Activated T-cell treated with anti-CD3 and anti-CD28 coated beads, Interleukin-2, amount 50 U/mL, for 72 hours (primary cell): ENCODE results near the gene ADAMTS9. TPM values are rescaled to one million over a fixed set of nuclear protein-coding genes. Genes with fewer than 3 reads are reported as not detected.

Experiments used
- ATAC-seq, 2 donors: fragments of 150-1000 bp; cut with Tn5 transposase; replicated peaks in 1 of 2; 2 replicates each; pipeline ENCODE4 v1.10.0; 2021; ENCODE audit warnings: moderate library complexity in 2 of 2, mild to moderate bottlenecking in 1 of 2
- DNase-seq, 2 donors: peaks; one replicate each; pipeline ENCODE4 v3.0.0; 2021 to 2022; ENCODE audit warnings: mixed read lengths in 1 of 2
- H3K27ac Mint-ChIP-seq: one replicate; pipeline ENCODE4 v1.8.0; 2022; ENCODE audit warnings: mild to moderate bottlenecking, moderate library complexity, mixed read lengths
- H3K27me3 Mint-ChIP-seq: one replicate; pipeline ENCODE4 v1.8.0; 2022; ENCODE audit warnings: low read depth, mixed read lengths
- H3K36me3 Mint-ChIP-seq, 2 donors: one replicate each; pipeline ENCODE4 v1.8.0; 2022; ENCODE audit warnings: mixed read lengths in 2 of 2, mild to moderate bottlenecking in 1 of 2; ENCODE audit not compliant: insufficient read depth in 2 of 2
- H3K4me1 Mint-ChIP-seq: one replicate; pipeline ENCODE4 v1.8.0; 2022; ENCODE audit warnings: low read depth, mixed read lengths
- H3K4me3 Mint-ChIP-seq, 2 donors: one replicate each; pipeline ENCODE4 v1.8.0; 2022; ENCODE audit warnings: mild to moderate bottlenecking in 2 of 2, mixed read lengths in 2 of 2, moderate library complexity in 2 of 2
- H3K9me3 Mint-ChIP-seq, 2 donors: one replicate each; pipeline ENCODE4 v1.8.0; 2022; ENCODE audit warnings: mixed read lengths in 2 of 2
- total RNA-seq, 2 donors: library from RNA; stranded (reverse); gene quantifications; one replicate each; pipeline ENCODE4 v1.2.3, GENCODE V29; 2022

The ADAMTS9 gene
- total RNA-seq, 2 donors from 2014 or later = not detected

GRCh38 chr3:64616953-64617352 lies 70.8 kb downstream of the ADAMTS9 start:
- Mint-ChIP-seq H3K4me1 (no peaks in the 10 kb centered on the region), H3K4me3 (no peak overlapping the region), H3K27me3 (no peaks in the 10 kb centered on the region), H3K36me3 (no peaks in the 10 kb centered on the region), H3K27ac (no peak overlapping the region), H3K9me3 (peaks cover 2 to 3% of the 10 kb centered on the region in 2 donors)
- no peak for DNase-seq
- ATAC-seq = no peak

GRCh38 chr3:64612916-64613526 lies 74.8 kb downstream of the ADAMTS9 start:
- Mint-ChIP-seq H3K27me3 (no peaks in the 10 kb centered on the region), H3K27ac (no peak overlapping the region), H3K4me1 (no peaks in the 10 kb centered on the region), H3K4me3 (no peak overlapping the region), H3K36me3 (no peaks in the 10 kb centered on the region), H3K9me3 (peaks cover 2 to 3% of the 10 kb centered on the region in 2 donors)
- DNase-seq = no peak
- no peak for ATAC-seq

- H3K36me3 Mint-ChIP-seq = no peaks in the 10 kb centered on the region
- ATAC-seq = no peak
- peaks cover 2 to 3% of the 10 kb centered on the region in 2 donors for H3K9me3 Mint-ChIP-seq
- no peak overlapping the region for H3K4me3 Mint-ChIP-seq
- H3K4me1 Mint-ChIP-seq = no peaks in the 10 kb centered on the region
- DNase-seq = no peak
- H3K27me3 Mint-ChIP-seq = no peaks in the 10 kb centered on the region
- no peak overlapping the region for H3K27ac Mint-ChIP-seq
Observed at GRCh38 chr3:64612082-64612860, 75.5 kb downstream of the ADAMTS9 start.

GRCh38 chr3:64608741-64609140 lies 79.1 kb downstream of the ADAMTS9 start:
- Mint-ChIP-seq H3K9me3 (no peaks in the 10 kb centered on the region), H3K36me3 (no peaks in the 10 kb centered on the region)

GRCh38 chr3:64607032-64607551 lies 80.7 kb downstream of the ADAMTS9 start:
- no peaks in the 10 kb centered on the region for H3K36me3 Mint-ChIP-seq
- no peaks in the 10 kb centered on the region for H3K27me3 Mint-ChIP-seq
- no peak for ATAC-seq
- DNase-seq = no peak
- H3K4me1 Mint-ChIP-seq = no peaks in the 10 kb centered on the region
- peaks cover 3 to 4% of the 10 kb centered on the region in 2 donors for H3K9me3 Mint-ChIP-seq
- no peak overlapping the region for H3K4me3 Mint-ChIP-seq
- no peak overlapping the region for H3K27ac Mint-ChIP-seq

More at GRCh38 chr3:64608741-64609140, 79.1 kb downstream of the ADAMTS9 start:
- no peak for DNase-seq
- Mint-ChIP-seq H3K4me3 (no peak overlapping the region), H3K27me3 (no peaks in the 10 kb centered on the region), H3K4me1 (no peaks in the 10 kb centered on the region), H3K27ac (no peak overlapping the region)
- no peak for ATAC-seq

GRCh38 chr3:64604313-64604712 lies 83.5 kb downstream of the ADAMTS9 start:
- DNase-seq (no peak), ATAC-seq (no peak)
- no peak overlapping the region for H3K4me3 Mint-ChIP-seq
- no peaks in the 10 kb centered on the region for H3K4me1 Mint-ChIP-seq
- H3K27me3 Mint-ChIP-seq = no peaks in the 10 kb centered on the region
- H3K9me3 Mint-ChIP-seq = peaks cover 3 to 4% of the 10 kb centered on the region in 2 donors
- no peaks in the 10 kb centered on the region for H3K36me3 Mint-ChIP-seq
- no peak overlapping the region for H3K27ac Mint-ChIP-seq

- DNase-seq = no peak
- ATAC-seq = no peak
- Mint-ChIP-seq H3K4me3 (no peak overlapping the region), H3K27me3 (no peaks in the 10 kb centered on the region), H3K27ac (no peak overlapping the region), H3K9me3 (peaks cover 4 to 6% of the 10 kb centered on the region in 2 donors), H3K36me3 (no peaks in the 10 kb centered on the region), H3K4me1 (no peaks in the 10 kb centered on the region)
Observed at GRCh38 chr3:64601824-64602223, 86.0 kb downstream of the ADAMTS9 start.

GRCh38 chr3:64600246-64600950 lies 87.4 kb downstream of the ADAMTS9 start:
- H3K9me3 Mint-ChIP-seq = peaks cover 4 to 6% of the 10 kb centered on the region in 2 donors
- no peak for ATAC-seq

GRCh38 chr3:64599651-64600050 lies 88.1 kb downstream of the ADAMTS9 start:
- no peak overlapping the region for H3K27ac Mint-ChIP-seq
- peaks cover 4 to 6% of the 10 kb centered on the region in 2 donors for H3K9me3 Mint-ChIP-seq
- H3K4me3 Mint-ChIP-seq = no peak overlapping the region
- H3K36me3 Mint-ChIP-seq = no peaks in the 10 kb centered on the region
- H3K27me3 Mint-ChIP-seq = no peaks in the 10 kb centered on the region
- no peaks in the 10 kb centered on the region for H3K4me1 Mint-ChIP-seq
- no peak for ATAC-seq
- no peak for DNase-seq

More at GRCh38 chr3:64600246-64600950, 87.4 kb downstream of the ADAMTS9 start:
- no peak for DNase-seq
- Mint-ChIP-seq H3K36me3 (no peaks in the 10 kb centered on the region), H3K27ac (no peak overlapping the region), H3K27me3 (no peaks in the 10 kb centered on the region), H3K4me3 (no peak overlapping the region), H3K4me1 (no peaks in the 10 kb centered on the region)

- ATAC-seq (no peak), DNase-seq (no peak)
- Mint-ChIP-seq H3K4me1 (no peaks in the 10 kb centered on the region), H3K36me3 (no peaks in the 10 kb centered on the region), H3K4me3 (no peak overlapping the region), H3K27ac (no peak overlapping the region), H3K27me3 (no peaks in the 10 kb centered on the region), H3K9me3 (peaks cover 0 to 3% of the 10 kb centered on the region in 2 donors)
Observed at GRCh38 chr3:64595253-64595694, 92.5 kb downstream of the ADAMTS9 start.

GRCh38 chr3:64594134-64594533 lies 93.7 kb downstream of the ADAMTS9 start:
- DNase-seq = no peak
- Mint-ChIP-seq H3K9me3 (peaks cover 0 to 3% of the 10 kb centered on the region in 2 donors), H3K4me1 (no peaks in the 10 kb centered on the region), H3K36me3 (no peaks in the 10 kb centered on the region), H3K4me3 (no peak overlapping the region), H3K27ac (no peak overlapping the region), H3K27me3 (no peaks in the 10 kb centered on the region)
- ATAC-seq = no peak

GRCh38 chr3:64593350-64593749 lies 94.5 kb downstream of the ADAMTS9 start:
- no peaks in the 10 kb centered on the region for H3K36me3 Mint-ChIP-seq
- no peak overlapping the region for H3K27ac Mint-ChIP-seq
- H3K4me1 Mint-ChIP-seq = no peaks in the 10 kb centered on the region
- ATAC-seq = no peak
- H3K27me3 Mint-ChIP-seq = no peaks in the 10 kb centered on the region
- H3K9me3 Mint-ChIP-seq = no peaks in the 10 kb centered on the region
- DNase-seq = no peak
- no peak overlapping the region for H3K4me3 Mint-ChIP-seq

GRCh38 chr3:64591615-64592014 lies 96.2 kb downstream of the ADAMTS9 start:
- Mint-ChIP-seq H3K9me3 (no peaks in the 10 kb centered on the region), H3K27ac (no peak overlapping the region), H3K36me3 (no peaks in the 10 kb centered on the region), H3K27me3 (no peaks in the 10 kb centered on the region), H3K4me3 (no peak overlapping the region), H3K4me1 (no peaks in the 10 kb centered on the region)
- DNase-seq (no peak), ATAC-seq (no peak)
